Endothelial cell of umbilical vein (primary cell): ENCODE measurements around the gene ZC3HAV1. TPM values are rescaled to one million over a fixed set of nuclear protein-coding genes. Genes with fewer than 3 reads are reported as not detected.

Source experiments
- BruUV-seq: library from RNA; stranded (reverse); fragments of 400-500 nt; replicated peaks from 2 replicates; lab custom pipeline; 2021; lab: Mats Ljungman, UMichigan
- CTCF ChIA-PET: fragments of 300-600, 350-600 bp; sonication (Branson Sonifier 250); formaldehyde crosslinking; loops from one replicate; lab custom pipeline; 2021; ENCODE audit warnings: antibody characterized with exemption, inconsistent platforms; lab: Charles Lee
- POLR2A ChIA-PET: fragments of 300-600, 350-600 bp; sonication (Branson Sonifier 250); formaldehyde crosslinking; loops from one replicate; lab custom pipeline; 2021; ENCODE audit warnings: antibody characterized with exemption, inconsistent platforms; lab: Charles Lee
- DNase-seq: peaks from one replicate; pipeline ENCODE4 v3.0.0-alpha.2; 2011; ENCODE audit warnings: low read depth, low spot score
- FAIRE-seq: peaks from 2 replicates; lab custom pipeline; 2011; peaks lifted over from hg19 to GRCh38; lab: Jason Lieb, UNC
- H2AFZ ChIP-seq: 2 replicates; pipeline ENCODE4 v1.6.0; 2012; ENCODE audit warnings: low read depth, low read length, control low read depth, inconsistent platforms
- H3K27ac ChIP-seq: 2 replicates; pipeline ENCODE4 v1.5.1; 2011; ENCODE audit warnings: low read depth, mild to moderate bottlenecking, control low read depth, low read length, moderate library complexity; ENCODE audit not compliant: insufficient read depth
- H3K27me3 ChIP-seq, 2 experiments: 2 replicates each; pipeline versions ENCODE4 v1.6.0 to v1.6.1; 2011; ENCODE audit warnings: low read length in 2 of 2, mixed read lengths in 1 of 2; ENCODE audit not compliant: control insufficient read depth in 2 of 2, insufficient read depth in 2 of 2
- H3K36me3 ChIP-seq, 2 experiments: 2 replicates in 1 of 2; 3 replicates in 1 of 2; pipeline ENCODE4 v1.5.1; 2011; ENCODE audit warnings: low read length in 2 of 2, mild to moderate bottlenecking in 1 of 2, moderate library complexity in 1 of 2; ENCODE audit not compliant: control insufficient read depth in 2 of 2, insufficient read depth in 2 of 2; ENCODE audit errors: extremely low read depth in 1 of 2
- H3K4me1 ChIP-seq: 3 replicates; pipeline ENCODE4 v1.5.1; 2011; ENCODE audit warnings: mild to moderate bottlenecking, low read length; ENCODE audit not compliant: control insufficient read depth, insufficient read depth; ENCODE audit errors: extremely low read depth
- H3K4me2 ChIP-seq: 2 replicates; pipeline ENCODE4 v1.6.1; 2011; ENCODE audit warnings: low read length, control low read depth, mixed read lengths; ENCODE audit not compliant: insufficient read depth
- H3K4me3 ChIP-seq, 3 experiments: fragments of 200-600 bp in 1 of 3; sonication (generic), shearing (Covaris generic) in 1 of 3; replicated peaks in 1 of 3; 2 replicates each; pipeline ENCODE4 v1.5.1; 2011 to 2016; ENCODE audit warnings: control low read depth in 3 of 3, low read length in 3 of 3, mild to moderate bottlenecking in 2 of 3, inconsistent platforms in 1 of 3, low read depth in 1 of 3, moderate library complexity in 1 of 3; ENCODE audit not compliant: insufficient read depth in 1 of 3
- H3K79me2 ChIP-seq: 2 replicates; pipeline ENCODE4 v1.6.0; 2012; ENCODE audit warnings: low read length, inconsistent platforms; ENCODE audit not compliant: control insufficient read depth, insufficient read depth
- H3K9ac ChIP-seq: replicated peaks from 2 replicates; pipeline ENCODE3; 2011; ENCODE audit warnings: low read length, control low read depth; ENCODE audit not compliant: insufficient read depth; ENCODE audit errors: extremely low read depth
- H3K9me1 ChIP-seq: replicated peaks from 3 replicates; pipeline ENCODE4 v1.6.0; 2011; ENCODE audit warnings: mild to moderate bottlenecking, low read length; ENCODE audit not compliant: control insufficient read depth, insufficient read depth; ENCODE audit errors: extremely low read depth
- H3K9me3 ChIP-seq: replicated peaks from 2 replicates; pipeline ENCODE4 v1.5.1; 2012; ENCODE audit warnings: low read length, inconsistent platforms; ENCODE audit not compliant: control insufficient read depth, insufficient read depth
- H4K20me1 ChIP-seq: replicated peaks from 2 replicates; pipeline ENCODE3; 2011; ENCODE audit warnings: mild to moderate bottlenecking, low read length; ENCODE audit not compliant: control insufficient read depth, insufficient read depth; ENCODE audit errors: extremely low read depth
- EZH2 ChIP-seq: IDR thresholded peaks from 2 replicates; pipeline ENCODE4 v1.6.1; 2012; ENCODE audit warnings: borderline replicate concordance, low read depth, mild to moderate bottlenecking, moderate library complexity, low read length, inconsistent platforms; ENCODE audit not compliant: severe bottlenecking
- FOS ChIP-seq: IDR thresholded peaks from 2 replicates; pipeline ENCODE4 v1.6.1; 2011; ENCODE audit warnings: mild to moderate bottlenecking, low read length, moderate library complexity, borderline replicate concordance; ENCODE audit not compliant: insufficient read depth
- GATA2 ChIP-seq: IDR thresholded peaks from 2 replicates; pipeline ENCODE4 v1.7.0; 2011; ENCODE audit warnings: low read depth, mild to moderate bottlenecking, moderate library complexity, mixed read lengths, low read length; ENCODE audit not compliant: insufficient read length, insufficient read depth
- JUN ChIP-seq: IDR thresholded peaks from 2 replicates; pipeline ENCODE4 v1.6.1; 2011; ENCODE audit warnings: borderline replicate concordance, low read depth; ENCODE audit not compliant: insufficient read length, insufficient read depth
- MYC ChIP-seq: IDR thresholded peaks from one replicate; pipeline ENCODE4 v1.6.1; 2011; ENCODE audit warnings: mild to moderate bottlenecking, low read depth, low read length
- POLR2A ChIP-seq: IDR thresholded peaks from 2 replicates; pipeline ENCODE4 v1.6.1; 2012; ENCODE audit warnings: low read depth, mild to moderate bottlenecking, control low read depth, low read length
- POLR2AphosphoS5 ChIP-seq: IDR thresholded peaks from 2 replicates; pipeline ENCODE4 v1.6.1; 2012; ENCODE audit warnings: low read depth, mild to moderate bottlenecking, control low read depth, low read length, moderate library complexity; ENCODE audit not compliant: insufficient read depth
- dilution Hi-C: fragments of 300-500 bp; cut with MboI; formaldehyde crosslinking; loops from one replicate; pipeline ENCODE4 v1.15.0; 2019; ENCODE audit warnings: low sequenced_read_pairs; ENCODE audit not compliant: extremely low pct_ligation_motif_present
- intact Hi-C: fragments of 100-400 bp; cut with micrococcal nuclease; formaldehyde crosslinking; loops from one replicate; pipeline ENCODE4 v1.10.0; 2022
- polyA plus RNA-seq, 4 experiments: library from polyadenylated mRNA; depleted of rRNA in 3 of 4; stranded (reverse) in 3 of 4; unstranded in 1 of 4; fragments of >200 nt; gene quantifications; 2 replicates each; pipeline versions ENCODE4 v1.2.1 to v1.2.3, GENCODE V29; 2011 to 2012; ENCODE audit warnings: missing spikeins in 1 of 4
- total RNA-seq: library from RNA; stranded (reverse); gene quantifications from 2 replicates; pipeline ENCODE4 v1.2.3, GENCODE V29; 2021
- TF ChIP-seq, protein P1 (sequence below), 2 donors: IDR thresholded peaks; 1 replicate in 1 of 2; 2 replicates in 1 of 2; pipeline ENCODE4 v1.5.1; 2011; ENCODE audit warnings: low read length in 2 of 2, mild to moderate bottlenecking in 2 of 2, moderate library complexity in 2 of 2, control low read depth in 1 of 2, inconsistent platforms in 1 of 2, low read depth in 1 of 2; ENCODE audit not compliant: insufficient read depth in 1 of 2; ENCODE audit errors: extremely low read depth in 1 of 2
- TF ChIP-seq, protein P2 (sequence below): IDR thresholded peaks from 2 replicates; pipeline ENCODE4 v1.6.1; 2011; ENCODE audit not compliant: insufficient read depth, insufficient read length

ZC3HAV1 gene
- total and polyA plus RNA-seq, 2 donors (not counting 3 experiments of a cell fraction or from before 2014, with no cell fraction given), result 17.1 to 37.7 TPM

DNA sequence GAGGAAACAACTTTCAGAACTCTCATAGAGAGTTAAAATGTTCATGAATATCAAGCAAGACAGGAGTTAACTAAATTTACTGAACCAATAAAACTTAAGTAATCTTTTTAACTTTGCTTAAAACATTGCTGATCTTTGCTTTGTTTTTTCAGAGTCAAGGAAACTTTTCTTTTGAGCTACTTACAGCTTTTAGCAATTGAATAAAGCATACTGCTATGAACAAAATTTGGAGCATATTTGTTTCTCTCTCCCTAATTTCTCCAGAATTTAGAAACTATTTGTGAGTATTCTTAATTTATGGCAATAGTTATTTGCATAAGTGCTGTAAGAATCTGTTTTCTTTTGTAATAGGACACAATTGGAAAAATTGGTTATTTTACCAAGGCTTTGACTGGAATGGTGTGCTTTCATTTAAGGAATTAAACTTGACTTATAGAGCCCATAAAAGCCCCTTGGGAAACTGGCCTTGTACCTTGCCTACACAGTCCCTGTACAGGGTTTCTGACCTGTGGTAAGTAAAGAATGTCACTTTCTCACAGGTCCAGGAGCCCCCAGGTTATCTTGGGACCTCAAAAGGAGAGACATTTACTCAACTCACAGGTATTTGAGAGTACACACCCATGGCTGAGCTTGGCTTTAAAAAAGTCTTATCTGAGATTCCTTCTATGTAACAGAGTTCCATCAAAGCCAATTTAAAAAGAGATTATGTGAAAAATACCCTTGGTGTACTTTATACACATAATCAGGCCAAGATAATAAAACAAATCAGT, 105.0 kb downstream of the ZC3HAV1 start:
- dilution Hi-C loops (no loop called here), intact Hi-C loops (no loop called here)
- no peaks in the 10 kb centered on the region for H4K20me1 ChIP-seq
- peaks cover 0 to 2% of the 10 kb centered on the region in 2 experiments for H3K27me3 ChIP-seq
- no peak overlapping the region for H2AFZ ChIP-seq
- no peak overlapping the region for H3K27ac ChIP-seq
- H3K36me3 ChIP-seq, result no peaks in the 10 kb centered on the region
- no peak for DNase-seq
- no peak overlapping the region for H3K4me3 ChIP-seq
- CTCF ChIA-PET, result no interaction called here
- no peaks in the 10 kb centered on the region for H3K4me1 ChIP-seq
- no peaks in the 10 kb centered on the region for H3K79me2 ChIP-seq
- BruUV-seq, result no TSS peak
- no peaks in the 10 kb centered on the region for H3K9me1 ChIP-seq
- H3K4me2 ChIP-seq, result no peak overlapping the region
- no peak for TF ChIP-seq EZH2
- TF ChIP-seq MYC, result no peak
- TF ChIP-seq GATA2, result no peak
- TF ChIP-seq, protein P1, sequence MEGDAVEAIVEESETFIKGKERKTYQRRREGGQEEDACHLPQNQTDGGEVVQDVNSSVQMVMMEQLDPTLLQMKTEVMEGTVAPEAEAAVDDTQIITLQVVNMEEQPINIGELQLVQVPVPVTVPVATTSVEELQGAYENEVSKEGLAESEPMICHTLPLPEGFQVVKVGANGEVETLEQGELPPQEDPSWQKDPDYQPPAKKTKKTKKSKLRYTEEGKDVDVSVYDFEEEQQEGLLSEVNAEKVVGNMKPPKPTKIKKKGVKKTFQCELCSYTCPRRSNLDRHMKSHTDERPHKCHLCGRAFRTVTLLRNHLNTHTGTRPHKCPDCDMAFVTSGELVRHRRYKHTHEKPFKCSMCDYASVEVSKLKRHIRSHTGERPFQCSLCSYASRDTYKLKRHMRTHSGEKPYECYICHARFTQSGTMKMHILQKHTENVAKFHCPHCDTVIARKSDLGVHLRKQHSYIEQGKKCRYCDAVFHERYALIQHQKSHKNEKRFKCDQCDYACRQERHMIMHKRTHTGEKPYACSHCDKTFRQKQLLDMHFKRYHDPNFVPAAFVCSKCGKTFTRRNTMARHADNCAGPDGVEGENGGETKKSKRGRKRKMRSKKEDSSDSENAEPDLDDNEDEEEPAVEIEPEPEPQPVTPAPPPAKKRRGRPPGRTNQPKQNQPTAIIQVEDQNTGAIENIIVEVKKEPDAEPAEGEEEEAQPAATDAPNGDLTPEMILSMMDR (IDR thresholded peaks at IDR 0.05; ENCODE audit: extremely low read depth in 1 of 2, insufficient read depth in 1 of 2, low read depth in 1 of 2, low read length in 2 of 2), result no peak
- TF ChIP-seq, protein P2, sequence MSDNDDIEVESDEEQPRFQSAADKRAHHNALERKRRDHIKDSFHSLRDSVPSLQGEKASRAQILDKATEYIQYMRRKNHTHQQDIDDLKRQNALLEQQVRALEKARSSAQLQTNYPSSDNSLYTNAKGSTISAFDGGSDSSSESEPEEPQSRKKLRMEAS, result no peak
- TF ChIP-seq POLR2AphosphoS5, result no peak
- TF ChIP-seq POLR2A, result no peak
- no peak for TF ChIP-seq FOS
- no peak for TF ChIP-seq JUN
- FAIRE-seq, result no peak
- no peak overlapping the region for H3K9ac ChIP-seq
- no peaks in the 10 kb centered on the region for H3K9me3 ChIP-seq
- POLR2A ChIA-PET, result no interaction called here
